H1 (cell line): ENCODE measurements around the gene CCDC24. TPM values are rescaled to one million over a fixed set of nuclear protein-coding genes. Genes with fewer than 3 reads are reported as not detected.
A peak's percentile ranks its signal among the peaks of the same experiment; 100 is the strongest.

ENCODE experiments used
- CTCF ChIA-PET: fragments of 300-600 bp; sonication (Branson Sonifier 250); formaldehyde crosslinking; loops from one replicate; lab custom pipeline; 2021; ENCODE audit not compliant: partially characterized antibody; lab: Charles Lee
- POLR2A ChIA-PET: fragments of 300-600 bp; sonication (Branson Sonifier 250); formaldehyde crosslinking; loops from one replicate; lab custom pipeline; 2021; ENCODE audit warnings: inconsistent platforms; ENCODE audit not compliant: partially characterized antibody; lab: Charles Lee
- DNase-seq, 2 experiments: peaks; one replicate each; pipeline versions ENCODE4 v3.0.0 to v3.0.0-alpha.2; 2010 to 2022; ENCODE audit warnings: low spot score in 2 of 2, low read depth in 1 of 2, mixed read lengths in 1 of 2
- FAIRE-seq: peaks from 2 replicates; lab custom pipeline; 2011; peaks lifted over from hg19 to GRCh38; lab: Jason Lieb, UNC
- H2AFZ ChIP-seq: 2 replicates; pipeline ENCODE4 v1.8.1; 2012; ENCODE audit warnings: low read length, inconsistent platforms
- H2AK5ac ChIP-seq: 2 replicates; pipeline ENCODE4 v1.6.1; 2013; ENCODE audit warnings: low read depth, low read length
- H2BK120ac ChIP-seq: replicated peaks from 2 replicates; pipeline ENCODE3; 2013; ENCODE audit warnings: low read depth, low read length, inconsistent platforms
- H2BK12ac ChIP-seq: 2 replicates; pipeline ENCODE4 v1.6.1; 2013; ENCODE audit warnings: low read depth, low read length
- H2BK15ac ChIP-seq: 2 replicates; pipeline ENCODE4 v1.6.1; 2013; ENCODE audit warnings: low read length
- H2BK20ac ChIP-seq: 2 replicates; pipeline ENCODE4 v1.6.1; 2013; ENCODE audit warnings: low read length
- H2BK5ac ChIP-seq: 2 replicates; pipeline ENCODE4 v1.6.1; 2013; ENCODE audit warnings: low read depth, low read length
- H3K14ac ChIP-seq: 2 replicates; pipeline ENCODE4 v1.6.1; 2013; ENCODE audit warnings: inconsistent platforms; ENCODE audit not compliant: insufficient read length
- H3K18ac ChIP-seq: 2 replicates; pipeline ENCODE4 v1.6.1; 2013; ENCODE audit warnings: low read length; ENCODE audit errors: extremely low read depth
- H3K23ac ChIP-seq: 2 replicates; pipeline ENCODE4 v1.6.1; 2013; ENCODE audit warnings: inconsistent platforms; ENCODE audit not compliant: insufficient read length
- H3K23me2 ChIP-seq: 2 replicates; pipeline ENCODE4 v1.6.1; 2013; ENCODE audit warnings: low read depth, low read length
- H3K27ac ChIP-seq: 2 replicates; pipeline ENCODE4 v1.6.1; 2011; ENCODE audit warnings: low read depth, low read length, inconsistent platforms
- H3K27me3 ChIP-seq, 4 experiments: replicated peaks in 1 of 4; 1 replicate in 1 of 4; 2 replicates in 3 of 4; pipeline versions ENCODE4 v1.6.1 to v1.8.1; 2011 to 2013; ENCODE audit warnings: low read length in 3 of 4, mild to moderate bottlenecking in 3 of 4, inconsistent platforms in 2 of 4, mixed read lengths in 2 of 4, moderate library complexity in 1 of 4; ENCODE audit not compliant: control insufficient read depth in 3 of 4, insufficient read depth in 3 of 4; ENCODE audit errors: extremely low read depth in 1 of 4
- H3K36me3 ChIP-seq, 4 experiments: 2 replicates each; pipeline versions ENCODE4 v1.6.1 to v1.8.1; 2011 to 2013; ENCODE audit warnings: mild to moderate bottlenecking in 4 of 4, low read length in 3 of 4, moderate library complexity in 2 of 4, control low read depth in 1 of 4, inconsistent platforms in 1 of 4; ENCODE audit not compliant: insufficient read depth in 4 of 4, control insufficient read depth in 2 of 4
- H3K4ac ChIP-seq: replicated peaks from 2 replicates; pipeline ENCODE3; 2013; ENCODE audit warnings: low read length, low read depth, mixed read lengths, inconsistent platforms; ENCODE audit not compliant: insufficient read length
- H3K4me1 ChIP-seq, 4 experiments: replicated peaks in 1 of 4; 1 replicate in 1 of 4; 2 replicates in 3 of 4; pipeline versions ENCODE4 v1.6.1 to v1.8.1; 2011 to 2013; ENCODE audit warnings: low read length in 3 of 4, inconsistent platforms in 2 of 4, mixed read lengths in 1 of 4; ENCODE audit not compliant: insufficient read depth in 4 of 4, control insufficient read depth in 3 of 4
- H3K4me2 ChIP-seq, 2 experiments: 2 replicates each; pipeline versions ENCODE4 v1.6.1 to v1.8.1; 2011 to 2013; ENCODE audit warnings: low read depth in 2 of 2, low read length in 2 of 2, control low read depth in 1 of 2, inconsistent platforms in 1 of 2, mild to moderate bottlenecking in 1 of 2; ENCODE audit not compliant: insufficient read depth in 1 of 2
- H3K4me3 ChIP-seq, 4 experiments: fragments of 200-600, 300-600 bp in 1 of 4; sonication (generic), shearing (Covaris generic), sonication (Bioruptor Twin) in 1 of 4; 2 replicates each; pipeline versions ENCODE4 v1.5.1 to v1.8.1; 2011 to 2016; ENCODE audit warnings: low read length in 4 of 4, low read depth in 3 of 4, control low read depth in 2 of 4, inconsistent platforms in 2 of 4, mild to moderate bottlenecking in 2 of 4, mixed read lengths in 1 of 4, moderate library complexity in 1 of 4; ENCODE audit not compliant: insufficient read depth in 2 of 4; ENCODE audit errors: extremely low read depth in 1 of 4
- H3K56ac ChIP-seq: replicated peaks from 2 replicates; pipeline ENCODE3; 2013; ENCODE audit warnings: low read depth, mild to moderate bottlenecking, mixed read lengths, low read length, inconsistent platforms; ENCODE audit not compliant: insufficient read length
- H3K79me1 ChIP-seq: 2 replicates; pipeline ENCODE4 v1.6.1; 2013; ENCODE audit warnings: low read depth, low read length, control low read depth
- H3K79me2 ChIP-seq, 2 experiments: 2 replicates each; pipeline versions ENCODE4 v1.6.1 to v1.8.1; 2012 to 2013; ENCODE audit warnings: low read length in 2 of 2, mild to moderate bottlenecking in 2 of 2, inconsistent platforms in 1 of 2; ENCODE audit not compliant: insufficient read depth in 2 of 2, control insufficient read depth in 1 of 2
- H3K9ac ChIP-seq, 4 experiments: replicated peaks in 1 of 4; 1 replicate in 1 of 4; 2 replicates in 3 of 4; pipeline versions ENCODE4 v1.6.1 to v1.8.1; 2011 to 2013; ENCODE audit warnings: low read depth in 3 of 4, low read length in 3 of 4, control low read depth in 2 of 4, mild to moderate bottlenecking in 2 of 4, moderate library complexity in 2 of 4, inconsistent platforms in 1 of 4; ENCODE audit errors: extremely low read depth in 1 of 4
- H3K9me3 ChIP-seq, 2 experiments: 2 replicates each; pipeline versions ENCODE4 v1.6.1 to v1.8.1; 2012 to 2013; ENCODE audit warnings: mild to moderate bottlenecking in 2 of 2, moderate library complexity in 2 of 2, control low read depth in 1 of 2, inconsistent platforms in 1 of 2, low read depth in 1 of 2, low read length in 1 of 2, mixed read lengths in 1 of 2; ENCODE audit not compliant: insufficient read depth in 2 of 2
- H4K20me1 ChIP-seq, 2 experiments: replicated peaks in 1 of 2; 2 replicates each; pipeline versions ENCODE3 to v1.8.1; 2011 to 2013; ENCODE audit warnings: inconsistent platforms in 2 of 2, low read length in 2 of 2, mild to moderate bottlenecking in 1 of 2; ENCODE audit not compliant: insufficient read depth in 2 of 2, control insufficient read depth in 1 of 2
- H4K5ac ChIP-seq: 2 replicates; pipeline ENCODE4 v1.6.1; 2013; ENCODE audit warnings: low read length, low read depth, mixed read lengths, inconsistent platforms; ENCODE audit not compliant: insufficient read length
- H4K8ac ChIP-seq: 2 replicates; pipeline ENCODE4 v1.8.0; 2013; ENCODE audit warnings: mild to moderate bottlenecking, moderate library complexity, low read length, inconsistent platforms; ENCODE audit not compliant: insufficient read depth; ENCODE audit errors: extremely low read depth
- H4K91ac ChIP-seq: replicated peaks from 2 replicates; pipeline ENCODE3; 2013; ENCODE audit warnings: low read length, mixed read lengths, inconsistent platforms; ENCODE audit not compliant: insufficient read length
- E2F6 ChIP-seq: IDR thresholded peaks from 2 replicates; pipeline ENCODE4 v1.6.1; 2012; ENCODE audit warnings: inconsistent platforms
- FOSL1 ChIP-seq: IDR thresholded peaks from 2 replicates; pipeline ENCODE4 v1.6.1; 2011; ENCODE audit warnings: mild to moderate bottlenecking, low read depth, low read length, moderate library complexity; ENCODE audit not compliant: insufficient read depth
- JUN ChIP-seq: IDR thresholded peaks from 2 replicates; pipeline ENCODE4 v1.6.1; 2011; ENCODE audit warnings: low read depth, mild to moderate bottlenecking, improper control_type of control experiment, low read length
- NRF1 ChIP-seq: IDR thresholded peaks from 2 replicates; pipeline ENCODE4 v1.6.1; 2011; ENCODE audit warnings: mild to moderate bottlenecking, low read depth, low read length, improper control_type of control experiment
- PHF8 ChIP-seq: fragments of 200-600 bp; sonication (generic); conservative IDR thresholded peaks from 2 replicates; pipeline ENCODE4 v1.7.1; 2012; ENCODE audit warnings: low read depth, mild to moderate bottlenecking, inconsistent platforms, low read length, moderate library complexity
- POLR2AphosphoS5 ChIP-seq: IDR thresholded peaks from 2 replicates; pipeline ENCODE4 v1.6.1; 2011; ENCODE audit warnings: low read depth, low read length
- SAP30 ChIP-seq: fragments of 300-600 bp; sonication (generic); IDR thresholded peaks from 2 replicates; pipeline ENCODE4 v1.7.1; 2012; ENCODE audit warnings: low read length, moderate library complexity, mild to moderate bottlenecking, inconsistent platforms; ENCODE audit not compliant: insufficient read depth, insufficient replicate concordance
- SIX5 ChIP-seq: IDR thresholded peaks from 2 replicates; pipeline ENCODE4 v1.6.1; 2011; ENCODE audit warnings: mild to moderate bottlenecking, low read depth, low read length
- TCF12 ChIP-seq: IDR thresholded peaks from 2 replicates; pipeline ENCODE4 v1.6.1; 2011; ENCODE audit warnings: low read depth, mild to moderate bottlenecking, low read length
- TEAD4 ChIP-seq: IDR thresholded peaks from 2 replicates; pipeline ENCODE4 v1.6.1; 2012; ENCODE audit warnings: low read depth, low read length, inconsistent platforms, mixed read lengths
- YY1 ChIP-seq: IDR thresholded peaks from 2 replicates; pipeline ENCODE4 v1.6.1; 2011; ENCODE audit warnings: low read depth, mild to moderate bottlenecking, low read length
- WGBS, 2 experiments: shearing (Covaris generic) in 1 of 2; methylation state at CpG; one replicate each; pipeline versions ENCODE4 v1.1.6 to v1.1.7; 2013 to 2015; ENCODE audit warnings: low lambda C conversion rate in 2 of 2, mixed read lengths in 2 of 2, inconsistent platforms in 1 of 2, low coverage in 1 of 2, missing lambda C conversion rate in 1 of 2; ENCODE audit not compliant: insufficient replicate concordance in 2 of 2, insufficient coverage in 1 of 2, insufficient read length in 1 of 2; ENCODE audit errors: extremely low coverage in 1 of 2, missing lambda C conversion rate in 1 of 2; 5-methylcytosine and 5-hydroxymethylcytosine counted together
- polyA plus RNA-seq, 7 experiments: library from polyadenylated mRNA; depleted of rRNA in 3 of 7; stranded (reverse) in 5 of 7; unstranded in 2 of 7; fragments of >200 nt in 5 of 7; fragments of 200-250 nt in 2 of 7; gene quantifications; 1 replicate in 5 of 7; 2 replicates in 1 of 7; 4 replicates in 1 of 7; pipeline versions ENCODE4 v1.2.1 to v1.2.3, GENCODE V29; 2011 to 2013; ENCODE audit warnings: missing spikeins in 2 of 7, mixed read lengths in 2 of 7
- total RNA-seq: library from RNA; stranded (reverse); fragmentation: NEBNext Ultra II Directional; extraction: Animal tissue kit (Norgen Biotek cat#: 25700); gene quantifications from 2 replicates; pipeline ENCODE4 v1.2.1, GENCODE V29; 2021

Gene CCDC24
- total and polyA plus RNA-seq, 2 of the 8 experiments (the other 6 are each of a cell fraction or from before 2014, with no cell fraction given) = 11.2 to 11.4 TPM

- no peak overlapping the region for H2BK120ac ChIP-seq
- peak overlapping the region; percentile 98 for H3K18ac ChIP-seq
- H2BK20ac ChIP-seq = no peak overlapping the region
- H3K14ac ChIP-seq = no peak overlapping the region
- POLR2A ChIA-PET = interaction anchor here (0.6 to 26.2 kb wide), 17 partner anchors 13 to 701 kb away, joined by 3 to 544 read pairs (median 5); partner anchors contain the start of genes ATP6V0B, DMAP1, KDM4A and RNU5D-1
- H3K23ac ChIP-seq = no peak overlapping the region
- H3K4ac ChIP-seq = no peak overlapping the region
- H3K36me3 ChIP-seq = no peaks in the 10 kb centered on the region
- H3K4me1 ChIP-seq = peaks cover 12 to 28% (median 18%) of the 10 kb centered on the region in 4 experiments
- H4K91ac ChIP-seq = peak overlapping the region; percentile 61
- H3K9me3 ChIP-seq = no peaks in the 10 kb centered on the region
- H3K23me2 ChIP-seq = peaks cover 4% of the 10 kb centered on the region; the same call in 1 of the 2 replicates
- H2AFZ ChIP-seq = no peak overlapping the region
- peaks cover 3 to 6% of the 10 kb centered on the region in 2 experiments for H4K20me1 ChIP-seq
- H2BK12ac ChIP-seq = no peak overlapping the region
- CTCF ChIA-PET = interaction anchor here (1.5 to 13.5 kb wide), 6 partner anchors 14 to 84 kb away, joined by 4 to 239 read pairs (median 86); partner anchors contain the start of gene DPH2
- peaks cover 0 to 24% of the 10 kb centered on the region in 2 experiments; a peak in 2 of 4 replicates for H3K79me2 ChIP-seq
- H3K56ac ChIP-seq = peak overlapping the region; percentile 95
- DNase-seq = peak in 1 of 2 experiments; percentile 92
- no peak overlapping the region for H2AK5ac ChIP-seq
- H2BK5ac ChIP-seq = peak overlapping the region; percentile 88; the same call in 1 of the 2 replicates
- FAIRE-seq = peak; percentile 79
- no peaks in the 10 kb centered on the region for H3K27me3 ChIP-seq
- H4K5ac ChIP-seq = peak overlapping the region; percentile 86
- peak overlapping the region; percentile 97 to 99 for H3K4me2 ChIP-seq
- H3K79me1 ChIP-seq = peaks cover 5% of the 10 kb centered on the region
- peak overlapping the region; percentile 73; the same call in 1 of the 2 replicates for H3K27ac ChIP-seq
- no peak overlapping the region for H2BK15ac ChIP-seq
- H3K9ac ChIP-seq = peak overlapping the region; percentile 62 to 79 (median 74)
- peak overlapping the region; percentile 78 to 96 (median 86) for H3K4me3 ChIP-seq
- WGBS, 2 experiments = 2% methylated on average over 49 of the region's 75 CpGs; no CpG with 5 or more reads in 1 of the 2 experiments
- H4K8ac ChIP-seq = peak overlapping the region; percentile 76; the same call in 1 of the 2 replicates
- TF ChIP-seq JUN (no peak), TCF12 (no peak), FOSL1 (no peak), YY1 (0 out of 2 replicates have a peak, but pooled peaks have one; percentile 6), TEAD4 (no peak), PHF8 (peak; percentile 74), POLR2AphosphoS5 (no peak), E2F6 (no peak), SAP30 (peak; percentile 96), NRF1 (no peak), SIX5 (no peak)
These were observed 38.7 kb downstream of the CCDC24 start for GRCh38 chr1:44029911-44030604.
